Osteocyte (in vitro differentiated cells): ENCODE results near the gene ATP6V0A1. TPM values are rescaled to one million over a fixed set of nuclear protein-coding genes. Genes with fewer than 3 reads are reported as not detected.

Experiments
- DNase-seq: peaks from one replicate; pipeline ENCODE4 v3.0.0; 2021; ENCODE audit warnings: mixed read lengths; ENCODE audit not compliant: unreplicated experiment; ENCODE audit errors: extremely low spot score
- H3K27ac Mint-ChIP-seq: one replicate; pipeline ENCODE4 v1.8.0; 2021; ENCODE audit warnings: mild to moderate bottlenecking, mixed read lengths; ENCODE audit not compliant: unreplicated experiment
- H3K27me3 Mint-ChIP-seq: one replicate; pipeline ENCODE4 v1.8.0; 2021; ENCODE audit warnings: mixed read lengths; ENCODE audit not compliant: unreplicated experiment
- H3K36me3 Mint-ChIP-seq: one replicate; pipeline ENCODE4 v1.8.0; 2021; ENCODE audit warnings: mixed read lengths; ENCODE audit not compliant: unreplicated experiment
- H3K4me1 Mint-ChIP-seq: one replicate; pipeline ENCODE4 v1.8.0; 2021; ENCODE audit warnings: mixed read lengths; ENCODE audit not compliant: unreplicated experiment
- H3K4me3 Mint-ChIP-seq: one replicate; pipeline ENCODE4 v1.8.0; 2021; ENCODE audit warnings: mild to moderate bottlenecking, moderate library complexity, mixed read lengths; ENCODE audit not compliant: unreplicated experiment
- H3K9me3 Mint-ChIP-seq: one replicate; pipeline ENCODE4 v1.8.0; 2021; ENCODE audit warnings: mixed read lengths; ENCODE audit not compliant: unreplicated experiment
- CTCF ChIP-seq: fragments of 200-600 bp; sonication (generic); IDR thresholded peaks from 2 replicates; pipeline ENCODE4 v1.5.0; 2021; ENCODE audit warnings: antibody characterized with exemption, mild to moderate bottlenecking, moderate library complexity
- total RNA-seq: library from RNA; stranded (reverse); gene quantifications from 2 replicates; pipeline ENCODE4 v1.2.1, GENCODE V29; 2021

ATP6V0A1 gene
- total RNA-seq, 1 donor from 2014 or later = 63.2 TPM

- no peaks in the 10 kb centered on the region for H3K9me3 Mint-ChIP-seq
- H3K27ac Mint-ChIP-seq = peak overlapping the region; percentile 99
- H3K36me3 Mint-ChIP-seq = no peaks in the 10 kb centered on the region
- no peak for DNase-seq
- TF ChIP-seq CTCF = no peak
- peak overlapping the region; percentile 52 for H3K4me3 Mint-ChIP-seq
- H3K27me3 Mint-ChIP-seq = no peaks in the 10 kb centered on the region
- peaks cover 68% of the 10 kb centered on the region for H3K4me1 Mint-ChIP-seq
Measured at GRCh38 chr17:42518755-42519545, 60.3 kb downstream of the ATP6V0A1 start.

GRCh38 chr17:42519546-42520491 is 61.1 kb downstream of the ATP6V0A1 start:
- no peak for TF ChIP-seq CTCF
- Mint-ChIP-seq H3K27ac (peak overlapping the region; percentile 99), H3K4me1 (peaks cover 69% of the 10 kb centered on the region), H3K27me3 (no peaks in the 10 kb centered on the region), H3K4me3 (peak overlapping the region; percentile 52), H3K9me3 (no peaks in the 10 kb centered on the region), H3K36me3 (no peaks in the 10 kb centered on the region)
- peak; percentile 95 for DNase-seq

- peak; percentile 37 for TF ChIP-seq CTCF
- Mint-ChIP-seq H3K36me3 (no peaks in the 10 kb centered on the region), H3K27ac (peak overlapping the region; percentile 99), H3K9me3 (no peaks in the 10 kb centered on the region), H3K4me1 (peaks cover 74% of the 10 kb centered on the region), H3K4me3 (peak overlapping the region; percentile 52), H3K27me3 (no peaks in the 10 kb centered on the region)
- DNase-seq = no peak
Measured at GRCh38 chr17:42520540-42520951, 61.9 kb downstream of the ATP6V0A1 start.

GRCh38 chr17:42521036-42521435 is 62.4 kb downstream of the ATP6V0A1 start:
- H3K4me1 Mint-ChIP-seq = peaks cover 74% of the 10 kb centered on the region
- DNase-seq = no peak
- H3K27me3 Mint-ChIP-seq = no peaks in the 10 kb centered on the region
- no peaks in the 10 kb centered on the region for H3K9me3 Mint-ChIP-seq
- H3K36me3 Mint-ChIP-seq = no peaks in the 10 kb centered on the region
- H3K4me3 Mint-ChIP-seq = peak overlapping the region; percentile 52
- H3K27ac Mint-ChIP-seq = peak overlapping the region; percentile 99
- no peak for TF ChIP-seq CTCF
